Hematopoietic multipotent progenitor cell treated with erythropoietin and hydrocortisone succinate and interleukin-3 and kit ligand, for 17 days (in vitro differentiated cells): Measurements from ENCODE around the gene SLC22A5.
"Not testable (repeated sequence)": the region's sequence is repeated elsewhere in the genome, so short reads cannot be mapped to it uniquely, and the experiment has no call there.

Experiments used
- DNase-seq: peaks from one replicate; pipeline ENCODE4 v3.0.0-alpha.2; 2015; ENCODE audit warnings: low spot score

SLC22A5 gene

GRCh38 chr5:132388244-132389050 lies 18.9 kb downstream of the SLC22A5 start:
- no peak for DNase-seq

- DNase-seq: no peak
These were observed 19.5 kb downstream of the SLC22A5 start for GRCh38 chr5:132389051-132389331.

GRCh38 chr5:132389585-132390286 lies 20.2 kb downstream of the SLC22A5 start:
- DNase-seq: no peak

GRCh38 chr5:132391247-132391646 lies 21.7 kb downstream of the SLC22A5 start:
- DNase-seq: no peak

GRCh38 chr5:132391870-132392269 lies 22.4 kb downstream of the SLC22A5 start:
- no peak for DNase-seq

- DNase-seq: no peak
These were observed 22.9 kb downstream of the SLC22A5 start for GRCh38 chr5:132392411-132392810.

GRCh38 chr5:132392978-132393825 lies 23.7 kb downstream of the SLC22A5 start:
- DNase-seq: no peak

GRCh38 chr5:132394667-132395259 lies 25.3 kb downstream of the SLC22A5 start:
- no peak for DNase-seq

GRCh38 chr5:132396589-132397031 lies 27.1 kb downstream of the SLC22A5 start:
- no peak for DNase-seq

- DNase-seq: no peak
These were observed 27.7 kb downstream of the SLC22A5 start for GRCh38 chr5:132397224-132397623.

- not testable (repeated sequence) for DNase-seq
These were observed 28.6 kb downstream of the SLC22A5 start for GRCh38 chr5:132397936-132398675.

- not testable (repeated sequence) for DNase-seq
These were observed 34.5 kb downstream of the SLC22A5 start for GRCh38 chr5:132404041-132404440.

GRCh38 chr5:132405646-132406045 lies 36.1 kb downstream of the SLC22A5 start:
- DNase-seq: no peak

GRCh38 chr5:132406144-132406783 lies 36.8 kb downstream of the SLC22A5 start:
- no peak for DNase-seq

GRCh38 chr5:132407970-132408369 lies 38.5 kb downstream of the SLC22A5 start:
- no peak for DNase-seq

GRCh38 chr5:132408456-132408855 lies 38.9 kb downstream of the SLC22A5 start:
- DNase-seq: no peak

GRCh38 chr5:132408965-132409364 lies 39.5 kb downstream of the SLC22A5 start:
- DNase-seq: no peak

- DNase-seq: peak; percentile 79
These were observed 41.2 kb downstream of the SLC22A5 start for GRCh38 chr5:132410451-132411303.

GRCh38 chr5:132411304-132412013 lies 41.9 kb downstream of the SLC22A5 start:
- DNase-seq: peak; percentile 61
